HG02588 (cell line): ENCODE results near the gene EFCAB10.
"Not testable (repeated sequence)": the region's sequence is repeated elsewhere in the genome, so short reads cannot be mapped to it uniquely, and the experiment has no call there.

ENCODE experiments used
- ATAC-seq: cut with Tn5 transposase; IDR thresholded peaks from one replicate; pipeline ENCODE4 v1.9.1; 2021; ENCODE audit warnings: mild to moderate bottlenecking, moderate library complexity; ENCODE audit not compliant: unreplicated experiment

EFCAB10 gene

GRCh38 chr7:105531792-105532671, 49.3 kb downstream of the EFCAB10 start, which contains the start of gene RINT1:
Gene RINT1 (plus strand): TSS chr7:105532201. CDS start chr7:105532316, 115 bp downstream.
- peak; percentile 95 for ATAC-seq

DNA sequence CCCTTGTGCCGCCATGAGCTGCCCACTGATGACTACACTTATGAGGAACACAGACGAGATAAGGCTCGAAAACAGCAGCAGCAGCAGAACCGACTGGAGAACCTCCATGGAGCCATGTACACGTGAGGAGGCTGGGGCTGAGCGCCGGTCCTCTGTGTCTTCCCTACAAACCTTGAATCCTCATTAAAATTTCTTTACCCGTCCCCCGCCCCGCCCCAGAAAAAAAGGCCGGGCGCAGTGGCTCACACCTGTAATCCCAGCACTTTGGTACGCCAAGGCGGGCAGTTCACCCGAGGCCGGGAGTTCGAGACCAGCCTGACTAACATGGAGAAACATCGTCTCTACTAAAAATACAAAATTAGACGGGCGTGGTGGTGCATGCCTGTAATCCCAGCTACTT, 50.7 kb downstream of the EFCAB10 start:
- ATAC-seq: no peak

DNA sequence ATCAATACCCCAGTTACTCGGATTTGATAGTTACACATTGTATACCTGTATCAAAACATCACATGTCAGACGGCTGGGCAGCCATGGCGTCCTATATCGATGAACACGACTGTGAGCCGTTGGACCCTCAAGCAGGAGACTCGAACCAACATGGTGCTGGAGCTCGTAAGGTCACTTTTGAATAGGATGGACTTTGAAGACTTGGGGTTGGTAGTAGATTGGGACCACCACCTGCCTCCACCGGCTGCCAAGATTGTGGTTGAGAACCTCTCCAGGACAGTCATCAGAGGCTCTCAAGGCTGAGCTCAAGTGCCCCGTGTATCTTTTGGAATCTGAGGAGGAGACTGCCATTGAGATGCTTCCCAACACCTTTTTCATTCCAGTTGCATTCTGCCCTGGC, 51.2 kb downstream of the EFCAB10 start:
- ATAC-seq: no peak

GRCh38 chr7:105527737-105528136, 53.6 kb downstream of the EFCAB10 start:
- ATAC-seq: not testable (repeated sequence)

GRCh38 chr7:105524840-105525239, 56.5 kb downstream of the EFCAB10 start:
- no peak for ATAC-seq

GRCh38 chr7:105524423-105524822, 56.9 kb downstream of the EFCAB10 start:
- ATAC-seq: not testable (repeated sequence)

GRCh38 chr7:105521717-105522463, 59.4 kb downstream of the EFCAB10 start, which contains the start of gene PUS7:
Gene PUS7 (minus strand): TSS chr7:105522271. CDS start chr7:105508512, 13,759 bp downstream.
- ATAC-seq: peak; percentile 87

GRCh38 chr7:105521027-105521716, 60.1 kb downstream of the EFCAB10 start:
- peak; percentile 33 for ATAC-seq

GRCh38 chr7:105520620-105521019, 60.7 kb downstream of the EFCAB10 start:
- ATAC-seq: not testable (repeated sequence)

DNA sequence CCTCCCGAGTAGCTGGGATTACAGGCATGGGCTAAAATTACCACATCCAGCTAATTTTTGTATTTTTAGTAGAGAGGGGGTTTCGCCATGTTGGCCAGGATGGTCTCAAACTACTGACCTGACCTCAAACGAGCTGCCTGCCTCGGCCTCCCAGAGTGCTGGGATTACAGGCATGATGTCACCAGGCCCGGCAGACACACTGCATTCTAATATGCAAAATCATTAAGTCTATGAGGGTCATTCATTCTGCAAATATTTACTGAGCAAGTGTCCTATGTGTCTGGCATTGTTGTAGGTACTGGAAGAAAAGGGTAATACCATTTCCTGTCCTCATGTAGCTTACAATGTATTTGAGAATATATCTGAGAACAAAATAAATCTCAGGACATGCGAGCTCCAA, 61.9 kb downstream of the EFCAB10 start:
- ATAC-seq: no peak

GRCh38 chr7:105515610-105516009, 65.7 kb downstream of the EFCAB10 start:
- not testable (repeated sequence) for ATAC-seq
